Coronary artery (tissue), 2 donors: Measurements from ENCODE around the gene TNFRSF8.

Experiments
- DNase-seq: peaks from one replicate; pipeline ENCODE4 v3.0.0-alpha.2; 2017; ENCODE audit warnings: low spot score
- H3K27ac ChIP-seq, 2 donors: fragments of 200-600 bp; sonication (generic); one replicate each; pipeline ENCODE4 v1.5.1; 2016 to 2019
- H3K4me3 ChIP-seq: fragments of 200-600 bp; sonication (generic); 2 replicates; pipeline ENCODE4 v1.5.1; 2016; ENCODE audit warnings: mild to moderate bottlenecking, moderate library complexity
- TF ChIP-seq, protein P1 (sequence below): fragments of 200-600 bp; sonication (generic); IDR thresholded peaks from one replicate; pipeline ENCODE4 v1.5.1; 2019; ENCODE audit warnings: antibody characterized with exemption

TNFRSF8 gene

DNA sequence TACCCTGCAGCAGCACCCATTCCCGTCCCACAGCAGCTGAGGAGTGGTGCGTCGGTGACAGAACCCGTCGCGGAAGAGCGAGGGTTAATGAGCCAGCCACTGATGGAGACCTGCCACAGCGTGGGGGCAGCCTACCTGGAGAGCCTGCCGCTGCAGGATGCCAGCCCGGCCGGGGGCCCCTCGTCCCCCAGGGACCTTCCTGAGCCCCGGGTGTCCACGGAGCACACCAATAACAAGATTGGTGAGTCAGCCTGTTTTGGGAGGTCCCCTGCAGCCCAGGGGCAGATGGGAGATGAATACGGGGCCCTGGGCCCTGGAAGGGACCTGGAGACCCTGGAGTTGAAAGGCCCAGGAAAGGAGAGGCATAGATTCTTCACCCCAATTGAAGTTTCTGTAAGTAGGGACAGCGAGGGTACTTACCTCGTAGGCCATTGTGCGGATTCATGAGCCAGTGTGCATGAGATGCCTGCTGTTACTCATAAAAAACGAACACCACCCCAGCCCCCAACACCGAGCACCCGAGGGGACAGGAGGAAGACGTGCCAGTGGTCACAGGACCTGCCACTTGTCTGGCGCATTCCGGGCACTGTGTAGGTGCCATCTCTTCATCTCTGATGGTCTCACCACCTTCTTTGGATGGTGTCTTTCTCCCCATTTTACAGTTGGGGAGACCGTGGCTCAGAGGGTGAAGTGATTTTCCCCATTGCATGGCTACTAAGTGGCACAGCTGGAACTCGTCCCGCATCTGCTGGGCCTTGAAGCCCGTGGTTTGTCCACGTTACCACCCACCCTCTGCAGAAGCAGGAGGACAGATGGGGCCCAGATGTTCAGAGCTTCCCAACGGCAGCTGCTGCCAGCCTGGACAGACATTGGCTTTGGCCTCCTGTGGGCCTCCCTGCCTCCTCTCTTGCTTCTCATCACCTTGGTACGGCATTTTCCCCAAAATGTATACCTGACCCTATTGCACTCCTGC lies 75.4 kb downstream of the TNFRSF8 start:
- Histone ChIP-seq H3K4me3 (no peak overlapping the region), H3K27ac (no peak overlapping the region)
- TF ChIP-seq, protein P1, sequence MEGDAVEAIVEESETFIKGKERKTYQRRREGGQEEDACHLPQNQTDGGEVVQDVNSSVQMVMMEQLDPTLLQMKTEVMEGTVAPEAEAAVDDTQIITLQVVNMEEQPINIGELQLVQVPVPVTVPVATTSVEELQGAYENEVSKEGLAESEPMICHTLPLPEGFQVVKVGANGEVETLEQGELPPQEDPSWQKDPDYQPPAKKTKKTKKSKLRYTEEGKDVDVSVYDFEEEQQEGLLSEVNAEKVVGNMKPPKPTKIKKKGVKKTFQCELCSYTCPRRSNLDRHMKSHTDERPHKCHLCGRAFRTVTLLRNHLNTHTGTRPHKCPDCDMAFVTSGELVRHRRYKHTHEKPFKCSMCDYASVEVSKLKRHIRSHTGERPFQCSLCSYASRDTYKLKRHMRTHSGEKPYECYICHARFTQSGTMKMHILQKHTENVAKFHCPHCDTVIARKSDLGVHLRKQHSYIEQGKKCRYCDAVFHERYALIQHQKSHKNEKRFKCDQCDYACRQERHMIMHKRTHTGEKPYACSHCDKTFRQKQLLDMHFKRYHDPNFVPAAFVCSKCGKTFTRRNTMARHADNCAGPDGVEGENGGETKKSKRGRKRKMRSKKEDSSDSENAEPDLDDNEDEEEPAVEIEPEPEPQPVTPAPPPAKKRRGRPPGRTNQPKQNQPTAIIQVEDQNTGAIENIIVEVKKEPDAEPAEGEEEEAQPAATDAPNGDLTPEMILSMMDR: no peak
- peak; percentile 68 for DNase-seq

DNA sequence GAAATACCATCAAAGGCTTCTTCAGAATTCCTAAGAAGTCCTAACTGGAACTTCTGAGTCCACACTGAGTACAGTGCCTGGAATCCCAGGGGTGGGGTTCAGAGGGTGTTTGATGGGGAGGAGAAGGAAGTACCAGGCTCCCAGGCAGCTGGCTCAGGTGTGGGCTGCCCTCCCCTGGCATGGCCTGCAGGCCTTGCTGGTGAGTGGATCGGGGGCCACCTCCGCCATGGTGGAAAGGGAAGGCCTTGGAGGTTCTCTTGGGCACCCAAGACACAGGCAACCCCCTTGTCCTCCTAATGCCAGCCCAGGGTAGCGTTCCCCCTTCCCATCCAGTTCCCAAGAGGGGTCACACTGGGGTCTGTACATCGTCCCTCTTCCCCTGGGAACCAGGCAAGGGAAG lies 76.9 kb downstream of the TNFRSF8 start:
- Histone ChIP-seq H3K27ac (no peak overlapping the region), H3K4me3 (no peak overlapping the region)
- no peak for DNase-seq
- TF ChIP-seq, protein P1: no peak

DNA sequence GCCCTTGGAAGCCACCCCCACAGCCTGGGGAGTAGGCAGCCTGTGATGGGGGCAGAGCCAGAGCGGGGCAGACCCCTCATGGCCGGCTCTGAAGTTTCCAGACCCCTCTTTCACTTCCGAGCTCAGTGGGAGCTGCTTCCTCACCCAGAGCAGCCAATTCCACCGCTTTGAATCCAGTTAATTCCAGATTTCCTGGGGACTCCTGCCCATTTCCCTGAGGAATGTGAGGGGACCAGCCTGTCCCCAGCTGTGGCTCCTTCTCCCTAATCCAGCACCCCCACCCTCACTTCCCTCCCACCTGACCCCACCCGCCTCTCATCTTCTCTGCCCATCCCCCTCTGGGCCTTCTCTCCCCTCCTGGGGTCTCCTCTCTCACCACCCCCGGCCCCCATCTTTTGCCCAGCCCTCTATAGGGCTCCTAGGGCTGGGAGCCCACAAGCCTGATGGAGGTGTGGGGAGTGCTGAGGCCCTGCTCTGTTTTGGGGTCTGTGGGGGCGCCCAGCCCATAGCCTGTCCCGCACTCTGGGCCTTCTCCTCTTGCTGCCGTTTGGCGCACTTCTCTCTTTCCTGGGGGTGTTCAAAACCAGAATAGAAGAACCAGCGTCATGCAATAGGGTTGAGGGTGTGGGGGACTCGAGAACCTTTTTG lies 77.5 kb downstream of the TNFRSF8 start:
- DNase-seq: peak; percentile 64
- no peak overlapping the region for H3K27ac ChIP-seq
- H3K4me3 ChIP-seq: no peak overlapping the region
- TF ChIP-seq, protein P1: no peak

DNA sequence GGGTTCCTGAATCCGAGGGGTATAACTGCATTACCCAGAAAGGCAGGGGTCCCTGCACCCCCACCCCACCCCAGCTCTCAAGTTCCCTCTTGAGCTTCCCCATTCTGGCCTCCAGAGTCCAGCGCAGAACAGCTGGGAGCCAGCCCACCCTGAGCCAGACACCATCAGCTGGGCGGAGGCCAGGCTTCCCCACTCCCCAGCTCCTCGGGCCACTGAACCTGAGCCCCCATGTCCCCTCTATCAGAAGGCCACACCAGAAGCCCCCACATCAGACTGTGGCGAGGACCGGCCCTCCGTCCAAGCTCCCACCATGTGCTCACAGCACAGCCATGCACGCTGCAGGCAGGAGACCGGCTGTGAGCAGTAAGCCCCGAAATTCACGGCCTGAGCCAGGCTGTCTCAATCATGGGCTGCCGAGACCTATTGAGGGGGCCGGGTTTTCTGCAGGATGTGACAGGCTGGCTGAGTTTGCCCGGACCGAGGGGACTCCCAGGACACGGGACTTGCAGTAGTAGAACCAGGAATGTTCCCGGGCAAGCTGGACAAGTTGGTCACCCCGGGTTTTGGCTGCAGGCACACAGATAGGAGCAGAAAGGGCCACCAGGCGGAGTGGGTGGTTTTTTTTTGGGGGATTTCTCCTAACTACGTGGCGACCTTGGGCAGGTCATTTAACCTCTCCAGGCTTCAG lies 78.2 kb downstream of the TNFRSF8 start:
- peak; percentile 60 for DNase-seq
- TF ChIP-seq, protein P1: no peak
- Histone ChIP-seq H3K4me3 (no peak overlapping the region), H3K27ac (no peak overlapping the region)

DNA sequence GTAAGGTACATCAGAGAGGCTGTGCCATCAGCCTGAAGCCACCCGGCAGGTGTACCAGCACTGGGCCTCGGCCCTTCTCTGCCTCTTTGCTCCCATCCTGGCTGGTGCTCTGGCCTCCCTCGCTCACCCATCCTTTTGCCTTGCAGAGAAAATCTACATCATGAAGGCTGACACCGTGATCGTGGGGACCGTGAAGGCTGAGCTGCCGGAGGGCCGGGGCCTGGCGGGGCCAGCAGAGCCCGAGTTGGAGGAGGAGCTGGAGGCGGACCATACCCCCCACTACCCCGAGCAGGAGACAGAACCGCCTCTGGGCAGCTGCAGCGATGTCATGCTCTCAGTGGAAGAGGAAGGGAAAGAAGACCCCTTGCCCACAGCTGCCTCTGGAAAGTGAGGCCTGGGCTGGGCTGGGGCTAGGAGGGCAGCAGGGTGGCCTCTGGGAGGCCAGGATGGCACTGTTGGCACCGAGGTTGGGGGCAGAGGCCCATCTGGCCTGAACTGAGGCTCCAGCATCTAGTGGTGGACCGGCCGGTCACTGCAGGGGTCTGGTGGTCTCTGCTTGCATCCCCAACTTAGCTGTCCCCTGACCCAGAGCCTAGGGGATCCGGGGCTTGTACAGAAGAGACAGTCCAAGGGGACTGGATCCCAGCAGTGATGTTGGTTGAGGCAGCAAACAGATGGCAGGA lies 79.2 kb downstream of the TNFRSF8 start:
- Histone ChIP-seq H3K27ac (peak overlapping the region in 1 of 2 donors; percentile 75), H3K4me3 (no peak overlapping the region)
- no peak for DNase-seq
- TF ChIP-seq, protein P1: no peak

DNA sequence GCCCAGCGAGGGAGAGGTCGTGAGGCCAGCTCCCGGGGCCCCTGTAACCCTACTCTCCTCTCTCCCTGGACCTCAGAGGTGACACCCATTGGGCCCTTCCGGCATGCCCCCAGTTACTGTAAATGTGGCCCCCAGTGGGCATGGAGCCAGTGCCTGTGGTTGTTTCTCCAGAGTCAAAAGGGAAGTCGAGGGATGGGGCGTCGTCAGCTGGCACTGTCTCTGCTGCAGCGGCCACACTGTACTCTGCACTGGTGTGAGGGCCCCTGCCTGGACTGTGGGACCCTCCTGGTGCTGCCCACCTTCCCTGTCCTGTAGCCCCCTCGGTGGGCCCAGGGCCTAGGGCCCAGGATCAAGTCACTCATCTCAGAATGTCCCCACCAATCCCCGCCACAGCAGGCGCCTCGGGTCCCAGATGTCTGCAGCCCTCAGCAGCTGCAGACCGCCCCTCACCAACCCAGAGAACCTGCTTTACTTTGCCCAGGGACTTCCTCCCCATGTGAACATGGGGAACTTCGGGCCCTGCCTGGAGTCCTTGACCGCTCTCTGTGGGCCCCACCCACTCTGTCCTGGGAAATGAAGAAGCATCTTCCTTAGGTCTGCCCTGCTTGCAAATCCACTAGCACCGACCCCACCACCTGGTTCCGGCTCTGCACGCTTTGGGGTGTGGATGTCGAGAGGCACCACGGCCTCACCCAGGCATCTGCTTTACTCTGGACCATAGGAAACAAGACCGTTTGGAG lies 80.0 kb downstream of the TNFRSF8 start:
- no peak for DNase-seq
- H3K4me3 ChIP-seq: no peak overlapping the region
- TF ChIP-seq, protein P1: no peak
- peak overlapping the region; percentile 41 to 75 for H3K27ac ChIP-seq
